Inflammatory macrophage treated with lipopolysaccharide for 1 hour (primary cell): ENCODE results near the gene MPZL3.

ENCODE experiments used
- DNase-seq, 2 donors: peaks; one replicate each; pipeline ENCODE4 v3.0.0-alpha.2; 2020 to 2022

The MPZL3 gene

GRCh38 chr11:118183691-118184090 lies 68.5 kb downstream of the MPZL3 start:
- peak in 1 of 2 donors; percentile 53 for DNase-seq

GRCh38 chr11:118180300-118180703 lies 71.9 kb downstream of the MPZL3 start:
- no peak for DNase-seq

GRCh38 chr11:118176778-118177134 lies 75.4 kb downstream of the MPZL3 start:
- no peak for DNase-seq
